Activated T-cell treated with anti-CD3 and anti-CD28 coated beads, Interleukin-2, amount 50 U/mL, for 4 hours (primary cell): ENCODE results near the gene GPR37L1. TPM values are rescaled to one million over a fixed set of nuclear protein-coding genes. Genes with fewer than 3 reads are reported as not detected.
"Not testable (repeated sequence)": the region's sequence is repeated elsewhere in the genome, so short reads cannot be mapped to it uniquely, and the experiment has no call there.

Source experiments
- ATAC-seq, 2 donors: fragments of 200-7000 bp; cut with Tn5 transposase; one replicate each; pipeline ENCODE4 v1.10.0; 2021
- DNase-seq: peaks from one replicate; pipeline ENCODE4 v3.0.0-alpha.2; 2020
- H3K27me3 Mint-ChIP-seq: one replicate; pipeline ENCODE4 v1.8.0; 2021; ENCODE audit warnings: low read depth, mixed read lengths
- H3K36me3 Mint-ChIP-seq: one replicate; pipeline ENCODE4 v1.8.0; 2022; ENCODE audit warnings: mixed read lengths; ENCODE audit not compliant: insufficient read depth
- H3K4me1 Mint-ChIP-seq: one replicate; pipeline ENCODE4 v1.8.0; 2021; ENCODE audit warnings: low read depth, mixed read lengths
- H3K4me3 Mint-ChIP-seq: one replicate; pipeline ENCODE4 v1.8.0; 2021; ENCODE audit warnings: mild to moderate bottlenecking, moderate library complexity, mixed read lengths
- H3K9me3 Mint-ChIP-seq: one replicate; pipeline ENCODE4 v1.8.0; 2021; ENCODE audit warnings: mixed read lengths
- total RNA-seq, 3 donors: library from RNA; stranded (reverse); gene quantifications; one replicate each; pipeline ENCODE4 v1.2.1, GENCODE V29; 2021

GPR37L1 gene
- total RNA-seq, 3 donors from 2014 or later, result not detected

DNA sequence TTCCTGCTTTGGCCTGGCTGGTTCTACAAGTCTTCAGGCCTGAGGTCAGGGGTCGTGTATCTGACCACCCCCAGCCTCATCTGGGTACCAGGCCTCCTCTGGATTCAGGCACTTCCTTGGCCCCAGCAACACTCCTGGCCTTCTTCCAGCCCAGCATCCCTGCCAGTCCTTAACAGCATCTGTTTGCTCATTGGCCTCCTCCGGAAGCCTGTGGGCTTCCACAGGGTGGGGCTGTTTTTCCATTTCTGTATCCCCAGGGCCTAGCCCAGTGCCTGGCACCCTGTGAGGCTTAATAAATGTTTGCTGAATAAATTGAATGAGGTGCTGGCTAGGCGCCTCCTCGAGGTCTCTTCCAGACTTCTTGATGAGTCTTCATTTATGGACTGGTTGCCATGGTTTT is 21.5 kb upstream of the GPR37L1 start:
- Mint-ChIP-seq H3K27me3 (peaks cover 3% of the 10 kb centered on the region), H3K4me1 (no peaks in the 10 kb centered on the region), H3K4me3 (no peak overlapping the region), H3K36me3 (no peaks in the 10 kb centered on the region), H3K9me3 (no peaks in the 10 kb centered on the region)
- DNase-seq (no peak), ATAC-seq (no peak)

DNA sequence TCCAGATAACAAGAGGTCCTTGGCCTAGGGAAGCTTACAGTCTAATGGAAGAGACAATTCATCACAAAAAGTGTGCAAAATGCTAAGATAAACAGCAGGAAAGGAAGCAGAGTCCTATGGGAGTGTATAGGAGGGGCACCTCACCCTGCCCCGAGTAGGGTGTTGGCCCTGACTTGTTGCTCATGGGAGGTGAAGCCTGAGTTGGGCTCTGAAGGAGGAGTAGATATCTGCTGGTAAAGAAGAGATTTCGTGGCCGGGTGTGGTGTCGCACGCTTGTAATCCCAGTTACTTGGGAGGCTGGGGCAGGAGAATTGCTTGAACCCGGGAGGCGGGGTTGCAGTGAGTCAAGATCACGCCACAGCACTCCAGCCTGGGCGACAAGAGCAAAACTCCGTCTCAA is 18.6 kb upstream of the GPR37L1 start:
- Mint-ChIP-seq H3K4me3 (no peak overlapping the region), H3K27me3 (peaks cover 3% of the 10 kb centered on the region), H3K9me3 (no peaks in the 10 kb centered on the region), H3K36me3 (no peaks in the 10 kb centered on the region), H3K4me1 (no peaks in the 10 kb centered on the region)
- no peak for ATAC-seq
- DNase-seq, result no peak

DNA sequence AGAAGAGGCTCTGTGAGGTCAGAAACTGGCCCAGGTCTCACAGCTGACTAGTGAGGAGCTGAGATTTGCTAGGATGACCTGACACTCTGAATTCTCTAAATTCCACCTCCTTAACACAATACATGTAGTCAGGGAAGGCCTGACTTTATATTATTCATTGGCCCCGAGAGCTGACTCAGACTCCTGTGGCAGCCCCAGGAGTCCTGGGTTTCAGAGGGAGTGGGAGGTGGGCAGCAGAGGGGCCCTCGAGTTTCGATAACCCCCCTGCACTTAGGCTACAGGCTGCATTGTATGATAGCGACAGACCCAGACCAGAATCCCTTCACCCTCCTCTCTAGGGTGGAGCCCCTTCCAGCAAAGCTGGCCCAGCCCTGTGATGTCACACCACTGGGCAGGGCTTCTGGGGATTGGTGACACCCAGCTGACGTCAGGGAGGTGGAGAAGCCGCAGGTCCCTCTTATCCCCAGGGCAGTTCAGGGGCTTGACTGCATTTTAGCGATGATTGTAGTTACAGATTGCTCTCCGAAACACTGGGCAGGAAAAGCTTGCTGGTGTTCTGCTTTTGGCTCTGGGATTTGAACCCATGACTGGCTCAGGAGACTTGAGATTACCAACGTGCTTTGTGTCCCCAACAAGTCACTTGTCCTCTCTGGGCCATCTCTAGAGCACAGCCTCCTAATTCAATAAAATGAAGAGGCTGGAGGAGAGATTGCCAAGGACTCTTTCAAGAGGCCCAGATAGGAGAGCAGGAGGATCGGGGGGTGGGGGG is 17.0 kb upstream of the GPR37L1 start:
- H3K9me3 Mint-ChIP-seq, result no peaks in the 10 kb centered on the region
- no peaks in the 10 kb centered on the region for H3K4me1 Mint-ChIP-seq
- H3K4me3 Mint-ChIP-seq, result no peak overlapping the region
- peaks cover 3% of the 10 kb centered on the region for H3K27me3 Mint-ChIP-seq
- DNase-seq, result no peak
- ATAC-seq, result no peak
- H3K36me3 Mint-ChIP-seq, result no peaks in the 10 kb centered on the region

DNA sequence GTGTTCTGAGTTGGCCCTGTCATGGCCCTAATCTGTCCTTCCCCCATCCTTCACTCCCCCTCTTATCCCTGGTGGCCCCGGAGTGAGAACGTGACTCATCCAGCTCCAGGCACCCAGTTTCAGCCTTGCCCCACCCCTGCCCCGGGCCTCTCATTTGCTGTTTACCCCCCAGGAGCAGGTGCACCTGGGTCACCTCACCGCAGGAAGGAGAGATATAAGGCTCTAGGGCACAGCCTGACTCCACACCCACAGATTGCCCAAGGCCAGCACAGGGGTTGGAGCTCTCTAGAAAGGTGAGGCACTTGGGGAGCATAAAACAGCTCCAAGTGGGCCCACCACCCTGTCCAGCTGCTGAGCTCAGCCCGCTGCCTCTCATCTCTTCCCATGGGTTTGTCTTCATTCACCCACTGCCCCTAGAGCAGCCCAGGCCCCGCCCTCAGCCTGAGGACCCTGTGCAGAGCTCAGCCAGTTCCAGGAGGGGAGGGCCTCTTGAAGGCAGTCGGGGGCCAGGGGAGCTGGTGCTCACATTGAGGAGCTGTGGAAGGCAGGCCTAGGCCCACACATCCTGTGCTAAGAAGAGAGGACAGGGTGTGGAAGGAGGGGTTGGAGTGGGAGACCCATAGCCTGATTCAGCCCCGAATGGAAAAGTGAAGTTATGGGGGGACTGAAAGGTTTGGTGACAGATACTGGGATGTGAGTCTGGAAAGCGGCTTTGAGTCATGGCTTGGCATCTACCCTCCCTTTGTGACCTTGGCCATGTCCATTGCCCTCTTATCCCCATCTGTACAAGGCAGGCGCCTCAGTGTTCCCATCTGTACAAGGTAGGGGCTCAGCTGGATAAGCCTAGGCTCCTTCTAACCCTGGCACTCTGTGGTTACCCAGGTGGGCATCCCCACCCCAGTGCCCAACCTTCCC is 16.1 kb upstream of the GPR37L1 start:
- no peaks in the 10 kb centered on the region for H3K4me1 Mint-ChIP-seq
- ATAC-seq (no peak), DNase-seq (no peak)
- H3K27me3 Mint-ChIP-seq, result peaks cover 3% of the 10 kb centered on the region
- H3K36me3 Mint-ChIP-seq, result no peaks in the 10 kb centered on the region
- H3K9me3 Mint-ChIP-seq, result no peaks in the 10 kb centered on the region
- no peak overlapping the region for H3K4me3 Mint-ChIP-seq

DNA sequence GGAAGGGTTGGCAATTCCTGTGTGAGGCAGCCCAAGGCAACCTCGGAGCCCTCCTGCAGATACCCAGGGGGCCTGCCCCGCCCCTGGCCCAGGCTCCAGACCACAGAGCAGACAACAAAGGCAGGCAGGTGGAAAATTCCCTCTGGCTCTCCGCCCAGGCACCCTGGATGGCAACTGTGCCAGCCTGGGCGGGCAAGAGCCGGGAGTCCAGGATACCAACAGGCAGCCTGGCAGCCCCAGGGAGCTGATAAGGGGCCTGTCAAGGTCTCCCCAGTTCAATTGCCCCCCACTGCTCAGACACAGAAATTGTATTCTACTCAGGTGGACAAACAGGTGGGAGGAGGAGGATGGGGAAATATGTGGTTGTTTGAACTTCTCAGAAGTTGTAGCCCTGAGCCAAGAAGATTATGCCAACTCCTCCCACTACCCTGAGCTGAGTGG is 15.4 kb upstream of the GPR37L1 start:
- no peak overlapping the region for H3K4me3 Mint-ChIP-seq
- peaks cover 3% of the 10 kb centered on the region for H3K27me3 Mint-ChIP-seq
- ATAC-seq (no peak), DNase-seq (no peak)
- H3K4me1 Mint-ChIP-seq, result no peaks in the 10 kb centered on the region
- H3K9me3 Mint-ChIP-seq, result no peaks in the 10 kb centered on the region
- no peaks in the 10 kb centered on the region for H3K36me3 Mint-ChIP-seq

DNA sequence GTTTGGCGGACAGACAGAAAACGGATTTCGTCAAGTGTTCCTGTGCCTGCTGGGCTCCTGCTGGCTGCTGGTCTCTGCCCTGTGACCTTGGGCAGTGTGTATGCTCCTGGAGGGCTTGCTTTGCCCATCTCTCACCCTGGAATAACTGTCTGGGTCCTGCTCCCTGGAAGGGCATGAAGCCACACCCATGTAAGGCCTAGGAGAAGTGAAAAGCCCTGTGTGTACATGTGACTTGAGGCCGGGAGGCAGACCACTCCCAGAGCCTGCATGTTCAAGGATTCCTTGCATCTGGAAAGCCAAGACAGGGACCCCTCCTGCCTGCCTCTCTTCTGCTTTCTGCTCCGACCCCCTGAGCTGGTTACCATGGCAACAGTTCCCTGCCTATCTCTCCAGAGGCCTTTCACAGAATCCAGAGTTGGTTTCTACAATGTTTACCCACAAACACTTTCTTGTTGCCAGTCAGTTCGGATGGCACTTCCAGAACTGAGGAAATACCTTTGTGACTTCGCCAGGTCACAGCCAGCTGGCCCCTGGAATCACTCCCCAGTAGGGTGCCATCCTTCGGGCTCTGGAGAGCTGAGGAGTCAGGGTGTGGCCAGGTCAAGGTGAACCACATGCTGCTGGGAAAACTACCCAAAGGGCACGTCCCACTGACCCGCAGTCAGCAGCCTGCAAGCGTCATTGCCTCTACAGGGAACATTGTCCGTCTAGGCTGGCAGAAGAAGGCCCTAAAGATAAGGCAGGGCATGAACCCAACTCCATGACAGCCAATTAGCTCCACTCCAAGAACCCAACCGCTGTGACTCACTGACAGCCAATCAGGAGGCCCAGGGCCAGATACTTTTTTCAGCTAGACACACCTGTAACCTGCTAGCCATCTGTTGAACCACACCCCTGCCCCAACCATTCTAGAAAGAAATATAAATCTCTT is 14.7 kb upstream of the GPR37L1 start:
- Mint-ChIP-seq H3K9me3 (no peaks in the 10 kb centered on the region), H3K4me3 (no peak overlapping the region), H3K4me1 (no peaks in the 10 kb centered on the region), H3K36me3 (no peaks in the 10 kb centered on the region), H3K27me3 (peaks cover 3% of the 10 kb centered on the region)
- ATAC-seq, result no peak
- DNase-seq, result no peak

DNA sequence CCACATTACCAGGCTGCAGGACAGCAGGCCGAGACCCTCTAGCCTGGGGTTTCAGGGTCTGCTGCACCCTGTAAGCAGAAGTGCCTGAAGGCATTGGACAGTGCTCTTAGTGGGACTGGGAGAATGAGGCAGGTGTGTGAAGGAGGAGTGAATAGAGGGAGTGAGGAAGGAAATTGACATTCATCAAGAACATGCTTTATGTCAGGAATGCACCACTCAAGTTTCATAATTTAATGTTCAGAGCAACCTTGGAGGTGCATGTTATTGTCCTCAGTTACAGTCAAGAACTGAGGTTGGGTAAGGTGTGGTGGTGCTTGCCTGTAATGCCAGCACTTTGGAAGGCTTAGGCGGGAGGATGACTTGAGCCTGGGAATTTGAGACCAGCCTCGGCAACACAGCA is 11.7 kb upstream of the GPR37L1 start:
- no peak overlapping the region for H3K4me3 Mint-ChIP-seq
- DNase-seq (no peak), ATAC-seq (no peak)
- no peaks in the 10 kb centered on the region for H3K9me3 Mint-ChIP-seq
- no peaks in the 10 kb centered on the region for H3K4me1 Mint-ChIP-seq
- H3K27me3 Mint-ChIP-seq, result no peaks in the 10 kb centered on the region
- no peaks in the 10 kb centered on the region for H3K36me3 Mint-ChIP-seq

DNA sequence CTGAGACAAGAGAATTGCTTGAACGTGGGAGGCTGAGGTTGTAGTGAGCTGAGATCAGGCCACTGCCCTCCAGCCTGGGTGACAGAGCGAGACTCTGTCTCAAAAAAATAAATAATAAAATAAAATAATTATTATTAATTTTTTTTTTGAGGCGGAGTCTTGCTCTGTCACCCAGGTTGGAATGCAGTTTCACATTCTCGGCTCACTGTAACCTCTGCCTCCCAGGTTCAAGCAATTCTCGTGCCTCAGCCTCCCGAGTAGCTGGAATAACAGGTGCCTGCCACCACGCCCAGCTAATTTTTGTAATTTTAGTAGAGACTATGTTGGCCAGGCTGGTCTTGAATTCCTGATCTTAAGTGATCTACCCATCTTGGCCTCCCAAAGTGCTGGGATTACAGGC is 11.1 kb upstream of the GPR37L1 start:
- not testable (repeated sequence) for H3K4me1 Mint-ChIP-seq, DNase-seq, ATAC-seq, H3K4me3 Mint-ChIP-seq, H3K36me3 Mint-ChIP-seq, H3K9me3 Mint-ChIP-seq, H3K27me3 Mint-ChIP-seq

DNA sequence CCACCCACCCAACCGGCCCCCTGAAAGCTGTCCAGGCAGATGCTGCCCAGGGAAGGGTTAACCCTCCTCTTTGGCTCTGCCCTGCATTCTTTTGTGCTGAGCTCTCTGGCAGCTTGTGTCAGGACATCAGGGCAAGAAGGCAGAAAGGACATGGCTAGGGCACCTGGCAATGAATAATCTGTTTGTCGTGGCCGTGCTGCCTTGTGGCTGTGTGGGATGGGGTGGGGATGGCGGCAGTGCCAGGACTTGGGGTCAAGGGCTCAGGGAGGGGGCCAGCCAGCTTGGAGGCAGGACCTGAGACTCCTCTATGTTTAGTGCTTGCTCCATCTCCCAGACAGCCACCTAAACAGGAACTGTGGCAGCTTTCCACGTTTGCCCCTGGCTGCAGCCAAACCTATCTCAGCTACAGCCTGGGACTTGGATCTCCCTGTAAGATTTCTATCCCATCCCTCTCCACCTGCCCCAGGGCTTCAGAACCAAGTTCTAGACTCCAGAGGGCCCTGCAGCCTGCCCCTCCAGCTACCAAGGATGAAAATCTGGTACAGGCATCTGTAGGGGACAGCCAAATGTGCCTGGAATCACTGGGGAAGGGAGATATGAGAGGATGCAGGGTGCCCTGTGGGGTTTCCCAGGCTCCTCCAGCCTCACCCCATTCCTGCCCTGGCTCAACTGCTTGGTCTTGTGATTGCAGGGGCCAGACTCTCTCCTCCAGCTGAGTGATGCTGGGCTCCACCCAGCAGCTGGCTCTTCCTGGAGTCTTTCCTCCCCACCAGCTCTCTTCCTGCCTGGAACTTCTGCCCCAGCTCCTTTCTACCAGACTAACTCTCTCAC is 9.6 kb upstream of the GPR37L1 start:
- Mint-ChIP-seq H3K4me3 (no peak overlapping the region), H3K4me1 (no peaks in the 10 kb centered on the region), H3K9me3 (no peaks in the 10 kb centered on the region), H3K36me3 (no peaks in the 10 kb centered on the region), H3K27me3 (no peaks in the 10 kb centered on the region)
- DNase-seq (no peak), ATAC-seq (no peak)

DNA sequence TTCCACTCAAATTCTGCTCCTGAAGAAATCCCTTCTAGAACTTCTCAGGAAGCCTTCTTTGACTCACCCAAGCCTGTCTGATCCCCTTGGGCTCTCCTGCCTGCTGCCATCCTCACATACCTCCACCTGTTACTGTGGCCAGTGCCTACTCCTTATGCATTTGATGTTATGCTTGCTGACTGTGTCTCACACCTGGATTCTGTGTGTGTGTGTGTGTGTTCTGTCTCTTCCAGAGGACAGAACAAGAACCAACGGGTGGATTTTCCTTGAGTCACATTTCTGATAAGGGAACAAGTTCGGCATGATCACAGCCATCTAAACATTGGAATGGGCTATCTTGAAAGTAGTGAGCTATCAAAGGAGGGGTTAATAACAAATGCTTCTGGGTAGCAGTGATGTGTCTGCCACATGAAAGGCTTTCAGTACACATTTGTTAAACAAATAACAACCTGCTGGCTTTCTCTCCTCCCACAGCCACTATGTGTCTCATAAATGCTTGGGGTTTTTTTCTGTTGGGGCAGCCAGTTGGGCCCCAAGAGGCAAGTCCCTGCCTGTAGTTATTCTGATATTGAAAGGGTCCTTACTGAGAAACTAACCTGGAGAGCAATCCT is 8.9 kb upstream of the GPR37L1 start:
- H3K4me1 Mint-ChIP-seq, result no peaks in the 10 kb centered on the region
- no peaks in the 10 kb centered on the region for H3K36me3 Mint-ChIP-seq
- H3K4me3 Mint-ChIP-seq, result no peak overlapping the region
- no peak for ATAC-seq
- H3K9me3 Mint-ChIP-seq, result no peaks in the 10 kb centered on the region
- no peak for DNase-seq
- no peaks in the 10 kb centered on the region for H3K27me3 Mint-ChIP-seq

DNA sequence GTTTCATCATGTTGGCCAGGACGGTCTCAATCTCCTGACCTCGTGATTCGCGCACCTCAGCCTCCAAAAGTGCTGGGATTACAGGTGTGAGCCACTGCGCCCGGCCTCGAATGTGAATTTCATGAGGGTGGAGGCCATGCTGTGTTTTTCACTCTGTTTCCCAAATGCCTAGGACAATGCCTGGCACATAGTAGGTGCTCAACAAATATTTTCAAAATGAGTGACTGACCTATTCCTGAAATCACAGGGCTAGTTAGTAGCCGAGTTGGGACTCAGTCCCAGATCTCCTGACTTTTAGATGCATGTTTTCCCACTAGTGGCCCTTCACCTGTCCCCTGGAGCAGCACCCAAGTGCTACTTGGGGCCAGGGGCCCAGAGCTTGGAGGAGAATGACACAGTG is 6.4 kb upstream of the GPR37L1 start:
- ATAC-seq, result no peak
- Mint-ChIP-seq H3K27me3 (no peaks in the 10 kb centered on the region), H3K4me3 (no peak overlapping the region), H3K4me1 (no peaks in the 10 kb centered on the region), H3K9me3 (no peaks in the 10 kb centered on the region), H3K36me3 (no peaks in the 10 kb centered on the region)
- DNase-seq, result no peak

DNA sequence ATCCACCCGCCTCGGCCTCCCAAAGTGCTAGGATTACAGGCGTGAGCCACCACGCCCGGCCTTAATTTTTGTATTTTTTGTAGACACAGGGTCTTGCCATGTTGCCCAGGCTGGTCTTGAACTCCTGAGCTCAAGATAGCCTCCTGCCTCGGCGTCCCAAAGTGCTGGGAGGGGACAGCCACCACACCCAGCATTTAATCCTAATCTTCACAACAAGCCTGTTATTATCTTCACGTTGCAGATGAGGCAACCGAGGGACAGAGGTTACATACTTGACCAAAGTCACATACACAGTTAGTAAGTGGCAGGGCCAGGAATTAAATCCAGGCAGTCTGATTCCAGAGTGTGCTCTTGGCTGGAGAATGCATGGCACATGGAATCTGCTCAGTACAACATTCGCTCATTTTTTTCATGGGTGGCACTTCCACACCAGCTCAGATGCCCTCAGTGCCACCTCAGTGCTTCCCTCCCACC is 4.8 kb upstream of the GPR37L1 start:
- H3K4me1 Mint-ChIP-seq, result no peaks in the 10 kb centered on the region
- no peak overlapping the region for H3K4me3 Mint-ChIP-seq
- ATAC-seq, result no peak
- no peaks in the 10 kb centered on the region for H3K27me3 Mint-ChIP-seq
- H3K36me3 Mint-ChIP-seq, result no peaks in the 10 kb centered on the region
- DNase-seq, result no peak
- no peaks in the 10 kb centered on the region for H3K9me3 Mint-ChIP-seq

DNA sequence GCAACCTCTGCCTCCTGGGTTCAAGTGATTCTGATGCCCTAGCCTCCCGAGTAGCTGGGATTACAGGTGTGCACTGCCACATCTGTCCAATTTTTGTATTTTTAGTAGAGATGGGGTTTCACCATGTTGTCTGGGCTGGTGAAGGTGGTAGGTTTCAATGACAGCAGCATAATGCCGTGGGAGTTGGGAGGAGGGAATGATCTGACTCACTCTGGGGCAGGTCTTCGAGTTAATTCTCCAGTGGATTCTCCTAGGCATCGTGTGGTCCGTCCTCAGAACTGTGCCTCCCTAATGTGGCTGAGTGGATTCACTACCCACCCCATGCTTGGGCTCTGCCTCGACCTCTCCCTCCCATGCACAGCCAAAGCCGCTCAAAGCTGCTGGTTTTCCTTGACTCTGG is 1.7 kb upstream of the GPR37L1 start:
- Mint-ChIP-seq H3K36me3 (no peaks in the 10 kb centered on the region), H3K9me3 (no peaks in the 10 kb centered on the region), H3K4me1 (no peaks in the 10 kb centered on the region), H3K27me3 (peaks cover 7% of the 10 kb centered on the region), H3K4me3 (no peak overlapping the region)
- DNase-seq, result no peak
- ATAC-seq, result no peak
